ENCODE results near the gene UTP11.

GRCh38 chr1:38068220-38068979 is 55.9 kb downstream of the UTP11 start:
- TF ChIP-seq POLR2A (IDR thresholded peaks at IDR 0.05) (no peak), CTCF (IDR thresholded peaks at IDR 0.05) (no peak)

Measured in heart left ventricle (tissue), 13 donors.